ENCODE measurements around the gene PAIP2. TPM values are rescaled to one million over a fixed set of nuclear protein-coding genes. Genes with fewer than 3 reads are reported as not detected.
"Not testable (repeated sequence)": the region's sequence is repeated elsewhere in the genome, so short reads cannot be mapped to it uniquely, and the experiment has no call there.

Gene PAIP2
- total and polyA plus RNA-seq, 11 donors: 93.2 to 154 (median 132) TPM

DNA sequence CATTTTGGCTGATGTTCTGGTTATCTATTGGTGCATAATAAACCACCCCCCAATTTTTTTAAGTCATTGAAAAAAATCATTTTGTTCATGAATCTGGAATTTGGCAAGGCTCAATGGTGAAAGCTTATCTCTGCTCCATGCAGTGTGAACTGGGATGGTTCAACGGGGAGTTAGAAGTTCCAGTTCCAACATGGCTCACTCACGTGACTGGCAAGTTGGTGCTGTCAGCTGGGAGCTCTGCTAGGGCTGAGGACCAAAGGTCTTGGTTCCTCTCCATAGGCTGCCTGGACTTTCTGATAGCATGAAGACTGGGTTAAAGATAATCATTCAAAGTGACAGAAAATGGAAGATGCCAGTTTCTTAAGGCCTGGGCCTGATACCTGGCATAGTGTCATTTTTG, 65.3 kb downstream of the PAIP2 start:
- Histone ChIP-seq H3K4me3 (no peak overlapping the region), H3K4me1 (peaks cover 0 to 33% (median 17%) of the 10 kb centered on the region in 12 donors), H3K27me3 (no peaks in the 10 kb centered on the region), H3K9me3 (no peaks in the 10 kb centered on the region), H3K36me3 (peaks cover 0 to 15% (median 2%) of the 10 kb centered on the region in 9 donors), H3K27ac (no peak overlapping the region)
- ATAC-seq: no peak
- no peak for DNase-seq
- 50 to 55% (median 52%) methylated on average over 2 of the region's 2 CpGs for WGBS, 4 donors
- TF ChIP-seq, protein P1, sequence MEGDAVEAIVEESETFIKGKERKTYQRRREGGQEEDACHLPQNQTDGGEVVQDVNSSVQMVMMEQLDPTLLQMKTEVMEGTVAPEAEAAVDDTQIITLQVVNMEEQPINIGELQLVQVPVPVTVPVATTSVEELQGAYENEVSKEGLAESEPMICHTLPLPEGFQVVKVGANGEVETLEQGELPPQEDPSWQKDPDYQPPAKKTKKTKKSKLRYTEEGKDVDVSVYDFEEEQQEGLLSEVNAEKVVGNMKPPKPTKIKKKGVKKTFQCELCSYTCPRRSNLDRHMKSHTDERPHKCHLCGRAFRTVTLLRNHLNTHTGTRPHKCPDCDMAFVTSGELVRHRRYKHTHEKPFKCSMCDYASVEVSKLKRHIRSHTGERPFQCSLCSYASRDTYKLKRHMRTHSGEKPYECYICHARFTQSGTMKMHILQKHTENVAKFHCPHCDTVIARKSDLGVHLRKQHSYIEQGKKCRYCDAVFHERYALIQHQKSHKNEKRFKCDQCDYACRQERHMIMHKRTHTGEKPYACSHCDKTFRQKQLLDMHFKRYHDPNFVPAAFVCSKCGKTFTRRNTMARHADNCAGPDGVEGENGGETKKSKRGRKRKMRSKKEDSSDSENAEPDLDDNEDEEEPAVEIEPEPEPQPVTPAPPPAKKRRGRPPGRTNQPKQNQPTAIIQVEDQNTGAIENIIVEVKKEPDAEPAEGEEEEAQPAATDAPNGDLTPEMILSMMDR (IDR thresholded peaks at IDR 0.05): no peak
- TF ChIP-seq POLR2A (IDR thresholded peaks at IDR 0.05): no peak
- intact Hi-C loops (cut with DNase I): no loop called here

DNA sequence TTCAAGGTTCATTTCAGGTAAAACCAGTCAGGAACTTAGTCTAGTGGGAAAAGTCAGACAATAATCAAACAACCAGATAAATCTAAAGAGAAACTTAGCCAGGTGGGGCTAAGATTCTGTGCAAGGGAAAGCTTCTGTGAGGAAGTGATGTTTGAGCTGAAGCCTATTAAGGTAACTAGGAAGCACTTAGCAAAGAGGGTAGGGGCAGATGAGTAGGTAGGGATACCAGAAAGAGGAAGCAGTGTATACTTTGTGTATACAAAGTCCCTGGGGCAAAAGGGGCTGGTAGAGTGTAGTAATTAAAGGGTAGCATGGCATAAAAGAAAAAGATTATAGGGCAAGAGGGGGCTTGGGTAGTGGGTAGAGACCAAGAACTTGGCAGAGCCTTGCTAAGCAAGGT, 65.9 kb downstream of the PAIP2 start:
- Histone ChIP-seq H3K36me3 (peaks cover 0 to 20% (median 6%) of the 10 kb centered on the region in 9 donors), H3K27ac (no peak overlapping the region), H3K27me3 (no peaks in the 10 kb centered on the region), H3K4me1 (peaks cover 0 to 29% (median 17%) of the 10 kb centered on the region in 12 donors), H3K9me3 (no peaks in the 10 kb centered on the region), H3K4me3 (no peak overlapping the region)
- ATAC-seq (no peak), DNase-seq (no peak)
- intact Hi-C loops (cut with DNase I): no loop called here
- no peak for TF ChIP-seq POLR2A (IDR thresholded peaks at IDR 0.05)
- TF ChIP-seq, protein P1 (IDR thresholded peaks at IDR 0.05): no peak

DNA sequence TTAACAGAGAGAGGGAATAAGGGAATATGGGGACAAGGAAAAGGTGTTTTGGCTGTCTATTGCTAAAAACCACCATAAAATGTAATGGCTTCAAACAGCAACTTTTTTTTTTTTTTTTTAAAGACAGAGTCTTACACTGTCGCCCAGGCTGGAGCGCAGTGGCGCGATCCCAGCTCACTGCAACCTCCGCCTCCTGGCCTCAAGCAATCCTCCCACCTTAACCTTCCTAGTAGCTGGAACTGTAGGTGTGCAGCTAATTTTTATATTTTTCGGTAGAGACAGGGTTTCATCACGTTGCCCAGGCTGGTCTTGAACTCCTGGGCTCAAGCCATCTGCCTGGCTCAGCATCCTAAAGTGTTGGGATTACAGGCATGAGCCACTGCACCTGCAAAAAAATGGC, 66.5 kb downstream of the PAIP2 start:
- Histone ChIP-seq H3K36me3 (peaks cover 0 to 27% (median 13%) of the 10 kb centered on the region in 9 donors), H3K4me3 (no peak overlapping the region), H3K27ac (no peak overlapping the region), H3K27me3 (no peaks in the 10 kb centered on the region), H3K9me3 (no peaks in the 10 kb centered on the region), H3K4me1 (peaks cover 0 to 24% (median 12%) of the 10 kb centered on the region in 12 donors)
- intact Hi-C loops (cut with DNase I): no loop called here
- ATAC-seq: no peak
- no peak for TF ChIP-seq POLR2A (IDR thresholded peaks at IDR 0.05)
- TF ChIP-seq, protein P1 (IDR thresholded peaks at IDR 0.05): no peak
- 93 to 96% (median 94%) methylated on average over 7 of the region's 7 CpGs for WGBS, 4 donors
- DNase-seq: no peak

DNA sequence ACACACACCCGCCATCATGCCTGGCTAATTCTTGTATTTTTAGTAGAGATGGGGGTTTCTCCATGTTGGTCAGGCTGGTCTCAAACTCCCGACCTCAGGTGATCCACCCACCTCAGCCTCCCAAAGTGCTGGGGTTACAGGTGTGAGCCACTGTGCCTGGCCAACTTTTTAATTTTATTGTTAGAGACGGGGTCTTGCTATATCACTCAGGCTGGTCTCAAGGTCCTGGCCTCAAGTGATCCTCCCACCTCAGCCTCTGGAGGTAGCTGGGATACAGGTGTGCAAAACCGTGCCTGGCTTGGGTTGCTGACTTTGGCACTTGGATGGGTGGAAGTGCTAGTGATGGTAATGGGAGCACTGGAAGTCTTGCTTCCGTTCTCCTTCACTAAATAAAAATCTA, 67.5 kb downstream of the PAIP2 start:
- peaks cover 0 to 35% (median 13%) of the 10 kb centered on the region in 9 donors for H3K36me3 ChIP-seq
- ATAC-seq: not testable (repeated sequence)
- 82 to 97% (median 93%) methylated on average over 5 of the region's 5 CpGs for WGBS, 4 donors

More for the DNA sequence above, 67.5 kb downstream of the PAIP2 start:
- H3K27ac ChIP-seq; H3K27me3 ChIP-seq; H3K9me3 ChIP-seq; DNase-seq; H3K4me3 ChIP-seq; intact Hi-C loops (cut with DNase I): not testable (repeated sequence)
- peaks cover 0 to 27% (median 12%) of the 10 kb centered on the region in 12 donors for H3K4me1 ChIP-seq

Measured in heart left ventricle (tissue), 16 donors.